Stomach smooth muscle (tissue), 2 donors: ENCODE measurements around the gene WFDC12.
"Not testable (repeated sequence)": the region's sequence is repeated elsewhere in the genome, so short reads cannot be mapped to it uniquely, and the experiment has no call there.

Experiments used
- H3K27ac ChIP-seq: one replicate; pipeline ENCODE4 v1.7.0; 2013; ENCODE audit warnings: mild to moderate bottlenecking, low read length, inconsistent platforms
- H3K27me3 ChIP-seq, 2 donors: one replicate each; pipeline ENCODE4 v1.7.0; 2013; ENCODE audit warnings: low read length in 2 of 2; ENCODE audit not compliant: insufficient read depth in 2 of 2, control insufficient read depth in 1 of 2
- H3K36me3 ChIP-seq, 2 donors: one replicate each; pipeline ENCODE4 v1.7.0; 2013; ENCODE audit warnings: low read length in 2 of 2; ENCODE audit not compliant: control insufficient read depth in 2 of 2, insufficient read depth in 2 of 2
- H3K4me1 ChIP-seq: one replicate; pipeline ENCODE4 v1.7.0; 2013; ENCODE audit warnings: low read length; ENCODE audit not compliant: control insufficient read depth, insufficient read depth
- H3K4me3 ChIP-seq, 2 donors: one replicate each; pipeline ENCODE4 v1.7.0; 2013; ENCODE audit warnings: low read length in 2 of 2
- H3K9ac ChIP-seq, 2 donors: one replicate each; pipeline ENCODE4 v1.7.0; 2013; ENCODE audit warnings: low read length in 2 of 2, mild to moderate bottlenecking in 1 of 2
- H3K9me3 ChIP-seq, 2 donors: one replicate each; pipeline ENCODE4 v1.7.0; 2013; ENCODE audit warnings: low read length in 2 of 2; ENCODE audit not compliant: control insufficient read depth in 2 of 2
- donor health status: healthy.
- donor health status: Pancreatic carcinoma.

The WFDC12 gene

DNA sequence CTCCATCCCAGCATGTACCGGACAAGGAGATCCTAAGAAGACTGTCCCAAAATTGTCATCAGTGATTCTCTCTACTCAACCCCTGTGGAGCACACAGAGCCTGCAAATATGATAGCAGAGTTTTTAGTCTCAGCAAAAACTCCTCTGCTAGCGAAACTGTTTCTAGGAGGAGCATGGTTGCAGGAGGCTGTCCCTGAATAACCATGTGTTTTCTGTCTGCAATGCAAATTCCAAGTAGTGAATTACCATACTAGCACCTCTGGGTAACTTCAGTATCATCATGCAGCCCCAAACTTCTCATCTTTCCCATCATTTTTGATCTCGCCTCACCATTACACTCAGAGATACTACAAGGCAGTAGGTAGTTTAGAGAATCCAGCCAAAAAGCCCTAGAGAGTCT lies 24.8 kb upstream of the WFDC12 start:
- Histone ChIP-seq H3K9ac (no peak overlapping the region), H3K4me3 (no peak overlapping the region), H3K27me3 (peaks cover 0 to 4% of the 10 kb centered on the region in 2 donors), H3K9me3 (peaks cover 0 to 6% of the 10 kb centered on the region in 2 donors), H3K27ac (no peak overlapping the region), H3K36me3 (no peaks in the 10 kb centered on the region), H3K4me1 (no peaks in the 10 kb centered on the region)

GRCh38 chr20:45140836-45141235 lies 16.6 kb upstream of the WFDC12 start:
- Histone ChIP-seq H3K27ac (no peak overlapping the region), H3K36me3 (no peaks in the 10 kb centered on the region), H3K4me1 (no peaks in the 10 kb centered on the region), H3K27me3 (peaks cover 0 to 6% of the 10 kb centered on the region in 2 donors), H3K9ac (no peak overlapping the region), H3K9me3 (no peaks in the 10 kb centered on the region), H3K4me3 (no peak overlapping the region)

DNA sequence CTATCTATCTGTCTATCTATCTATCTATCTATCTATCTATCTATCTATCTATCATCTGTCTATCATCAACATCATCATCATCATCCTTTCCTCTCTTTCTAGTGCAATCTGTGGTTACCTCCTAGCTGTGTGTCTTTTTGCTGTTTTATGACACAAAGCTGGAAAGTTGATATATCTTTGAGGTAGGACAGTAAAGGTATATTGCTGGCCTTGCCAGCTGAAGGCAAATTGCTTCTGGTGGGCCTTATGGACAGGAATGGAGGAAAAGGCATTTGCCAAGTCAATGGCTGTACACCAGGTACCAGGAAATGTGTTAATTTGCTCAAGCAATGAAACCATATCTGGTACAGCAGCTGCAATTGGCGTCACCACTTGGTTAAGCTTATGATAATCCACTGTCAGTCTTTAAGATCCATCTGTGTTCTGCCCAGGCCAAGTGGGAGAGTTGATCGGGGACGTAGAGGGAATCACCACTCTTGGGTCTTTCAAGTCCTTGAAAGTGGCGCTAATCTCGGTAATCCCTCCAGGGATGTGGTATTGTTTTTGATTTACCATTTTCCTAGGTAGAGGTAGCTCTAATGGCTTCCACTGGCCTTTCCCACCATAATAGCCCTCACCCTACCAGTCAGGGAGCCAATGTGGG lies 15.6 kb upstream of the WFDC12 start:
- H3K4me3 ChIP-seq, H3K27ac ChIP-seq, H3K9me3 ChIP-seq, H3K27me3 ChIP-seq, H3K36me3 ChIP-seq, H3K9ac ChIP-seq, H3K4me1 ChIP-seq: not testable (repeated sequence)

- Histone ChIP-seq H3K9me3 (no peaks in the 10 kb centered on the region), H3K9ac (no peak overlapping the region), H3K4me3 (no peak overlapping the region), H3K36me3 (no peaks in the 10 kb centered on the region), H3K4me1 (no peaks in the 10 kb centered on the region), H3K27me3 (peaks cover 0 to 8% of the 10 kb centered on the region in 2 donors), H3K27ac (no peak overlapping the region)
Measured at GRCh38 chr20:45138561-45139300, 14.5 kb upstream of the WFDC12 start.

DNA sequence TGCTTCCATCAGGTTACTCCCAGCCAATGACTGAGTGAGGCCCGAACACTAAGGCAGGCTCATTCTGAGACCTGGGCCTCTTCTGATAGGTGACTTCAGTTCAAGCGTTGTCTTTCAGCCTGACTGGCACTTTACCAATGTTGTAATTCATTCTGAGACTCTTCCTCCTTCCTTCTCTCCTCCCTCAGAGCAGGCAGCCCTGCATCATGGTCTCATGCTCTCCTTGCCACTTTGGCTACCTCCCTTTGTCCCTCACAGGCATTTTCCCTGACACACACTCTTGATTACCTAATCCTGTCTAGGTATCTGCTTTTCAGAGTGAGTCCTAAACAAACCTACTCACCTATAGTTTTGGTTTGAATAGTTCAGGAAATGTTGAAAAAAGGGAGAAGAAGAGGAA lies 12.6 kb upstream of the WFDC12 start:
- no peak overlapping the region for H3K9ac ChIP-seq
- peaks cover 0 to 8% of the 10 kb centered on the region in 2 donors for H3K27me3 ChIP-seq
- H3K9me3 ChIP-seq = no peaks in the 10 kb centered on the region
- no peaks in the 10 kb centered on the region for H3K36me3 ChIP-seq
- H3K27ac ChIP-seq = no peak overlapping the region
- no peak overlapping the region for H3K4me3 ChIP-seq
- no peaks in the 10 kb centered on the region for H3K4me1 ChIP-seq

DNA sequence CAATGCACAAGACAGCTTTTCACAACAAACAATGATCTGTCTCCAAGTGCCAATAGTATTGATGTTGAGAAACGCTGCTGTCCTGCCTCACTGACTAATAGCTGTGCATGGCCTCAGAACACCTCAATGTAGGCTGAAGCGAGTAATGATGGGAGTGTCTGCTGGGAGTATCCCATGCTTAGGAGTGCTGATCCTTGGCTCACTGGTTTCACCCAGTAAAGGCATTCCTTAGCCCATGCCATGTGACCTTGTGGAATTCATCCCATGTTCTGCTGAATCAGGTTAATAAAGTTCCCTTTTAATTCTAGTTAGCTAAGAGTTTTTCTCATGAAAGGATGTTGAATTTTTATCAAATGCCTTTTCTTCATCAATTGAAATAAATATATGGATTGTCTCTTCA lies 3.8 kb upstream of the WFDC12 start:
- Histone ChIP-seq H3K36me3 (no peaks in the 10 kb centered on the region), H3K4me3 (no peak overlapping the region), H3K27ac (no peak overlapping the region), H3K9me3 (peaks cover 0 to 5% of the 10 kb centered on the region in 2 donors), H3K4me1 (no peaks in the 10 kb centered on the region), H3K27me3 (peaks cover 0 to 2% of the 10 kb centered on the region in 2 donors), H3K9ac (no peak overlapping the region)

- H3K36me3 ChIP-seq = no peaks in the 10 kb centered on the region
- no peak overlapping the region for H3K27ac ChIP-seq
Measured at GRCh38 chr20:45121388-45121787, 2.9 kb downstream of the WFDC12 start.

GRCh38 chr20:45119556-45120266 lies 4.6 kb downstream of the WFDC12 start:
- H3K9me3 ChIP-seq = peaks cover 0 to 8% of the 10 kb centered on the region in 2 donors
- no peaks in the 10 kb centered on the region for H3K36me3 ChIP-seq

More at GRCh38 chr20:45121388-45121787, 2.9 kb downstream of the WFDC12 start:
- no peaks in the 10 kb centered on the region for H3K4me1 ChIP-seq
- H3K27me3 ChIP-seq = peaks cover 2 to 5% of the 10 kb centered on the region in 2 donors
- no peak overlapping the region for H3K4me3 ChIP-seq
- peaks cover 0 to 8% of the 10 kb centered on the region in 2 donors for H3K9me3 ChIP-seq
- H3K9ac ChIP-seq = no peak overlapping the region

GRCh38 chr20:45118028-45118427 lies 6.2 kb downstream of the WFDC12 start:
- Histone ChIP-seq H3K4me1 (no peaks in the 10 kb centered on the region), H3K4me3 (no peak overlapping the region), H3K36me3 (no peaks in the 10 kb centered on the region), H3K27ac (no peak overlapping the region), H3K9me3 (peaks cover 0 to 4% of the 10 kb centered on the region in 2 donors), H3K27me3 (peaks cover 5 to 18% of the 10 kb centered on the region in 2 donors), H3K9ac (no peak overlapping the region)

More at GRCh38 chr20:45119556-45120266, 4.6 kb downstream of the WFDC12 start:
- Histone ChIP-seq H3K27me3 (peaks cover 5% of the 10 kb centered on the region in 2 donors), H3K27ac (no peak overlapping the region), H3K4me3 (no peak overlapping the region), H3K4me1 (no peaks in the 10 kb centered on the region), H3K9ac (no peak overlapping the region)

GRCh38 chr20:45117581-45117980 lies 6.7 kb downstream of the WFDC12 start:
- Histone ChIP-seq H3K27me3 (peaks cover 3 to 18% of the 10 kb centered on the region in 2 donors), H3K9me3 (peaks cover 0 to 4% of the 10 kb centered on the region in 2 donors), H3K36me3 (no peaks in the 10 kb centered on the region), H3K27ac (no peak overlapping the region), H3K4me3 (no peak overlapping the region), H3K9ac (no peak overlapping the region), H3K4me1 (no peaks in the 10 kb centered on the region)
